Lower leg skin (tissue), 3 donors: ENCODE results near the gene GHITM.

ENCODE experiments used
- POLR2A ChIP-seq, 2 donors: fragments of 450-650 bp; IDR thresholded peaks; one replicate each; pipeline ENCODE4 v1.6.1; 2016 to 2017; ENCODE audit warnings: antibody characterized with exemption in 2 of 2, mild to moderate bottlenecking in 1 of 2, moderate library complexity in 1 of 2
- TF ChIP-seq, protein P1 (sequence below), 3 donors: fragments of 450-650 bp; IDR thresholded peaks; one replicate each; pipeline ENCODE4 v1.5.1; 2016; ENCODE audit warnings: antibody characterized with exemption in 3 of 3, mild to moderate bottlenecking in 3 of 3, moderate library complexity in 2 of 3

DNA sequence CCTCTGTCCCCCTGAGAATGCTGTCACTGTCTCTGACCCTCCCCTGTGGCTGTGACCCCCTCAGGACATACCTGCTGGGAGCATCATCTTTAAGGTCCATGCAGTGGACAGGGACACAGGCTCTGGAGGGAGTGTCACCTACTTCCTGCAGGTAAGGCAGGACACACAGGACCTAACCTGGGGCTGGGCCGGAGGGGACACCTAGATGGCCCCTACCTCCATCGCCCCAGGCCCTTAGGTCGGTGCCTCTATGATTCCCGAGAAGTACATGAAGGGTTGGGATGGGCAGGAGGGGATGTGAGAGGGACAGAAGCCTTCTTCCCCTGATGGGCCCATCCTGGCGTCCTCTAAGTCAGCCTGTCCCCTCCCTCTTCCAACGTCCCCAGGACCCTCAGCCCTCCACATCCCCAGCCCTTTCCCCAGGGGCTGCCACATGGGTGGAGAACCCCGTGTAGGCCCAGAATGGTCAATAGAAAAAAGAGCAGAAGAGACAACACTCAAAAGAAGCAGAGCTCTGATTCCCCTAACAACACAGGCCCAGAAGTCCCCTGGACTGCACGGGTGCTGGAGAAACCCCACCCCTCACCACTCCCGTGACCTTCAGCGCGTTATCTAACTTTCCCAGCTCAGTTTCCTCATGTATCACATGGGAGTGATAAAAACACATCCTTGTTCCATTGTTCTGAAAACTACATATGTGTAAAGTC lies 61.4 kb downstream of the GHITM start:
- TF ChIP-seq POLR2A (IDR thresholded peaks at IDR 0.05) = no peak
- TF ChIP-seq, protein P1, sequence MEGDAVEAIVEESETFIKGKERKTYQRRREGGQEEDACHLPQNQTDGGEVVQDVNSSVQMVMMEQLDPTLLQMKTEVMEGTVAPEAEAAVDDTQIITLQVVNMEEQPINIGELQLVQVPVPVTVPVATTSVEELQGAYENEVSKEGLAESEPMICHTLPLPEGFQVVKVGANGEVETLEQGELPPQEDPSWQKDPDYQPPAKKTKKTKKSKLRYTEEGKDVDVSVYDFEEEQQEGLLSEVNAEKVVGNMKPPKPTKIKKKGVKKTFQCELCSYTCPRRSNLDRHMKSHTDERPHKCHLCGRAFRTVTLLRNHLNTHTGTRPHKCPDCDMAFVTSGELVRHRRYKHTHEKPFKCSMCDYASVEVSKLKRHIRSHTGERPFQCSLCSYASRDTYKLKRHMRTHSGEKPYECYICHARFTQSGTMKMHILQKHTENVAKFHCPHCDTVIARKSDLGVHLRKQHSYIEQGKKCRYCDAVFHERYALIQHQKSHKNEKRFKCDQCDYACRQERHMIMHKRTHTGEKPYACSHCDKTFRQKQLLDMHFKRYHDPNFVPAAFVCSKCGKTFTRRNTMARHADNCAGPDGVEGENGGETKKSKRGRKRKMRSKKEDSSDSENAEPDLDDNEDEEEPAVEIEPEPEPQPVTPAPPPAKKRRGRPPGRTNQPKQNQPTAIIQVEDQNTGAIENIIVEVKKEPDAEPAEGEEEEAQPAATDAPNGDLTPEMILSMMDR (IDR thresholded peaks at IDR 0.05) = no peak
